ENCODE measurements around the gene CTLA4. TPM values are rescaled to one million over a fixed set of nuclear protein-coding genes. Genes with fewer than 3 reads are reported as not detected.

The CTLA4 gene
- polyA plus RNA-seq, 1 donor (not counting 4 experiments of a cell fraction or from before 2014, with no cell fraction given), result not detected

GRCh38 chr2:203898657-203899056, 31.1 kb downstream of the CTLA4 start:
- Histone ChIP-seq H3K4me1 (ENCODE audit: control insufficient read depth, extremely low read depth, insufficient read depth, low read length) (no peaks in the 10 kb centered on the region), H3K4me3 (ENCODE audit: control insufficient read depth in 2 of 3, extremely low read depth in 1 of 3, insufficient read depth in 2 of 3, low read depth in 1 of 3, low read length in 3 of 3) (no peak overlapping the region), H2AFZ (ENCODE audit: control insufficient read depth, low read length) (no peak overlapping the region), H3K36me3 (ENCODE audit: control insufficient read depth in 2 of 2, extremely low read depth in 1 of 2, insufficient read depth in 2 of 2, low read length in 2 of 2) (no peaks in the 10 kb centered on the region), H3K9me3 (ENCODE audit: control insufficient read depth, low read depth, low read length) (peaks cover 5% of the 10 kb centered on the region), H3K27me3 (ENCODE audit: control insufficient read depth, extremely low read depth, insufficient read depth, low read length) (no peaks in the 10 kb centered on the region), H3K27ac (ENCODE audit: control insufficient read depth, insufficient read depth, low read length) (no peak overlapping the region), H4K20me1 (ENCODE audit: control insufficient read depth, extremely low read depth, insufficient read depth, low read length) (no peaks in the 10 kb centered on the region), H3K79me2 (ENCODE audit: control insufficient read depth, insufficient read depth, low read length) (no peaks in the 10 kb centered on the region), H3K9me1 (ENCODE audit: control insufficient read depth, extremely low read depth, insufficient read depth, low read length) (no peaks in the 10 kb centered on the region), H3K4me2 (ENCODE audit: control insufficient read depth, extremely low read depth, insufficient read depth, low read depth, low read length) (no peak overlapping the region), H3K9ac (ENCODE audit: control insufficient read depth, extremely low read depth, insufficient read depth, low read length) (no peak overlapping the region)
- FAIRE-seq, result no peak
- TF ChIP-seq EZH2 (IDR thresholded peaks at IDR 0.05; ENCODE audit: low read length) (no peak), CTCF (optimal IDR thresholded peaks at IDR 0.05 in 1 of 3, IDR thresholded peaks at IDR 0.05 in 1 of 3, conservative IDR thresholded peaks at IDR 0.05 in 1 of 3; ENCODE audit: extremely low read depth in 1 of 3, insufficient read depth in 2 of 3, low read length in 3 of 3) (no peak)
- dilution Hi-C loops (cut with MboI; ENCODE audit: extremely low pct_ligation_motif_present, low sequenced_read_pairs), result no loop called here
- DNase-seq (ENCODE audit: low read depth, low spot score), result no peak

DNA sequence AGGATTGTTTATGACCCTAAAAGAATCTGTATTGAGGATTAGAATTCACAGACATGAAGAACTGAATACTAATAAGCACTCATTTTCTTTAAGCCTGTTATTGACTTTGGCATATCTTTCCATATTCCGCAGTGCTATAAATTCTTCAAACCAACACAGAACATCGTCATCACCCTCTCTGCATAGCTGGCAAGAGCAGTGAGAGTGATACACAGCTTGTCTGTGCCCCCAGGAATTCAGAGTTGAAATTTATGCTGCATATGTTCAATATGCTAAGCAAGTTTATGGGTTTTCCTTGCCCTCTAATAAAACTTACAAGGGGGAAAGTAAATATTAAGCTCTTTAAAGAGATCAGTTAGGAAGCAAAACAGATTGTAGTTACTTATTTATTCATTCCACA, 32.7 kb downstream of the CTLA4 start:
- H2AFZ ChIP-seq (ENCODE audit: control insufficient read depth, low read length), result no peak overlapping the region
- no peaks in the 10 kb centered on the region for H3K36me3 ChIP-seq (ENCODE audit: control insufficient read depth in 2 of 2, extremely low read depth in 1 of 2, insufficient read depth in 2 of 2, low read length in 2 of 2)
- dilution Hi-C loops (cut with MboI; ENCODE audit: extremely low pct_ligation_motif_present, low sequenced_read_pairs), result no loop called here
- no peaks in the 10 kb centered on the region for H4K20me1 ChIP-seq (ENCODE audit: control insufficient read depth, extremely low read depth, insufficient read depth, low read length)
- H3K27me3 ChIP-seq (ENCODE audit: control insufficient read depth, extremely low read depth, insufficient read depth, low read length), result no peaks in the 10 kb centered on the region
- H3K79me2 ChIP-seq (ENCODE audit: control insufficient read depth, insufficient read depth, low read length), result no peaks in the 10 kb centered on the region
- FAIRE-seq, result no peak
- DNase-seq (ENCODE audit: low read depth, low spot score), result no peak
- no peak overlapping the region for H3K9ac ChIP-seq (ENCODE audit: control insufficient read depth, extremely low read depth, insufficient read depth, low read length)
- no peaks in the 10 kb centered on the region for H3K4me1 ChIP-seq (ENCODE audit: control insufficient read depth, extremely low read depth, insufficient read depth, low read length)
- no peak overlapping the region for H3K4me3 ChIP-seq (ENCODE audit: control insufficient read depth in 2 of 3, extremely low read depth in 1 of 3, insufficient read depth in 2 of 3, low read depth in 1 of 3, low read length in 3 of 3)
- no peak for TF ChIP-seq EZH2 (IDR thresholded peaks at IDR 0.05; ENCODE audit: low read length)
- no peak for TF ChIP-seq CTCF (optimal IDR thresholded peaks at IDR 0.05 in 1 of 3, IDR thresholded peaks at IDR 0.05 in 1 of 3, conservative IDR thresholded peaks at IDR 0.05 in 1 of 3; ENCODE audit: extremely low read depth in 1 of 3, insufficient read depth in 2 of 3, low read length in 3 of 3)
- no peak overlapping the region for H3K27ac ChIP-seq (ENCODE audit: control insufficient read depth, insufficient read depth, low read length)
- no peaks in the 10 kb centered on the region for H3K9me1 ChIP-seq (ENCODE audit: control insufficient read depth, extremely low read depth, insufficient read depth, low read length)
- peaks cover 5% of the 10 kb centered on the region for H3K9me3 ChIP-seq (ENCODE audit: control insufficient read depth, low read depth, low read length)
- no peak overlapping the region for H3K4me2 ChIP-seq (ENCODE audit: control insufficient read depth, extremely low read depth, insufficient read depth, low read depth, low read length)

All from keratinocyte (primary cell).